GM19468 (cell line): ENCODE results near the gene GRK7.
A peak's percentile ranks its signal among the peaks of the same experiment; 100 is the strongest.

Experiments
- ATAC-seq: cut with Tn5 transposase; IDR thresholded peaks from one replicate; pipeline ENCODE4 v1.9.1; 2021; ENCODE audit warnings: mild to moderate bottlenecking, moderate library complexity, moderate number of reproducible peaks; ENCODE audit not compliant: unreplicated experiment; ENCODE audit errors: extremely low read depth

Gene GRK7, protein sequence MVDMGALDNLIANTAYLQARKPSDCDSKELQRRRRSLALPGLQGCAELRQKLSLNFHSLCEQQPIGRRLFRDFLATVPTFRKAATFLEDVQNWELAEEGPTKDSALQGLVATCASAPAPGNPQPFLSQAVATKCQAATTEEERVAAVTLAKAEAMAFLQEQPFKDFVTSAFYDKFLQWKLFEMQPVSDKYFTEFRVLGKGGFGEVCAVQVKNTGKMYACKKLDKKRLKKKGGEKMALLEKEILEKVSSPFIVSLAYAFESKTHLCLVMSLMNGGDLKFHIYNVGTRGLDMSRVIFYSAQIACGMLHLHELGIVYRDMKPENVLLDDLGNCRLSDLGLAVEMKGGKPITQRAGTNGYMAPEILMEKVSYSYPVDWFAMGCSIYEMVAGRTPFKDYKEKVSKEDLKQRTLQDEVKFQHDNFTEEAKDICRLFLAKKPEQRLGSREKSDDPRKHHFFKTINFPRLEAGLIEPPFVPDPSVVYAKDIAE (N-terminal part only)

DNA sequence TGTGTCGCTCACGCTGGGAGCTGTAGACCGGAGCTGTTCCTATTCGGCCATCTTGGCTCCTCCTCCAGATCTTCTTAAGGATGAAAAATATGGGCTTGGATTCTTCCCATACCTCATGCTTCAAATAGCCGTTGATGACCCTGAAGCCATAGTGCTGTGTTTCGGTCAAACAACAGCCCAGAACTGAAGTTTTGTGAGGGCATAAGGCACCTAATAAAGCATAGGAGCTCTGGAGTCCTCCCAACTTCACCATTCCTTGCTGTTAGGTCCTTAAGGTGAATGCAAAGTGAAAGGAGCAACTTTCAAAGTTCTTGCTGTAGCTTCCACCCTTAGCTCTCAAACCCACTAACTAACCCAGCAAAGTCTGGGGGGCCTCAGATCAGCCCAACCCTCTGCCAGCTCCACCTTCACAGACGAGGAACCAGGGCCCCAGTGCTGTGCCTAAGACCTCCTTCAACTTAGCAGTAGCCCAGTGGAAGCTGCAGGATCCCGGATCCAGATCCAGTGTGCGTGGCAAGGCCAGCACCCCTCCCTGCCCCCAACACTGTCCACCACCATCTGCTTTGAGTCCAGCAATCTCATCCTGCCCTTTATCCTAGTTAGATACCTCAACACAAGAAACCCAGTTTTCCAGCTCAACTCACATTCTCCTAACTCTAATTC lies at the start of gene GRK7:
GRK7 (plus strand) TSS at position 321 of the 663 bp plus-strand sequence. CDS start 14,877 bp downstream, outside the sequence.
- ATAC-seq = no peak

DNA sequence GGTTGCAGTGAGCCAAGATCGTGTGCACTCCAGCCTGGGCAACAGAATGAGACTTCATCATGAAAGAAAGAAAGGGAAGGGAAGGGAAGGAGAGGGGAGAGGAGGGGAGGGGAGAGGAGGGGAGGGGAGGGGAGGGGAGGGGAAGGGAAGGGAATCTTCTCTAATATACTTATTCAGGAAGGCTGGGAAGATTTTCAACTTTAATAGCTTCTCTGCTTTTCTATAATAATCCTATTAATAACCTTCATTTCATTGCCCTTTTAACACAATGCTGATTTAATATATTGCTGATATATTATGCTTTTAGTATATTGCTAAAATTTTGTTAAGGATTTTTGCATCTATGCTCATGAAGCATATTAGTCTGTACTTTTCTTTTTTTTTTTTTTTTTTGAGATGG lies 48.5 kb upstream of the GRK7 start:
- ATAC-seq = no peak

DNA sequence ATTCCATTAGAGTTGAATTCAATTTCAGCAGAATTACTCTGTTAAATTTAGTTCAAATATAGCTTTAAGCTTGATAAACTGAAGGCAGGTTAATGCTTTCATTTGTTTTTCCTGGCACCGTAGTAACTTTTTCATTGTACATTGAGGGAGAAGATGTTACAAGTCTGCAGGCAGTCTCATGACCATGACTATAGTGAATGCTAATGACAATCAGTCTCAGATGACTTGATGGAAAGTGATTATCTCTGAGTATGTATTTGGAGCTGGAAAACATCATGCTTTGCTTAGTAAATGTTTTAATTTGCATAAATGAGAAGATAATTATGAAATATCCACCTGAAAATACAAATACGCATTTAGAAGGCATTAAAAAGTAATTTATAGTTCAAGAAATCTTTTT lies 41.1 kb upstream of the GRK7 start:
- no peak for ATAC-seq

DNA sequence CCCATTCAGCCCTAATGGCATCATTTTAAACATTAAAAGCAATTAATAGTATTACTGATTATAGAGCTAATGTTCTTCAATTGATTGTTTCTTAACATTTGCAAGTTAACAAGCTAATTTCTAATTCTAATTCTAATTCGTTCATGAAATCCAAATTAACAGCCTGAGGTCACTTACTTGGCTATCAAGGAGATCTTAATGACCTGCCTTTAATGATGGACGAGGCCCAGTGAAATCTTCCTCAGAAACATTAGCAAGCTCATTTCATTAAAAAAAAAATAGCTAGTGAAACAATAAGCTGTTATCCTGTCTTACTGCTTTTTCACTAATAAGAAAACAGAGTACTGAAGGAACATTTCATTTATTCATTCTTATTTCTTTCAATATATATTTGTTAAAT lies 40.6 kb upstream of the GRK7 start:
- ATAC-seq = no peak

DNA sequence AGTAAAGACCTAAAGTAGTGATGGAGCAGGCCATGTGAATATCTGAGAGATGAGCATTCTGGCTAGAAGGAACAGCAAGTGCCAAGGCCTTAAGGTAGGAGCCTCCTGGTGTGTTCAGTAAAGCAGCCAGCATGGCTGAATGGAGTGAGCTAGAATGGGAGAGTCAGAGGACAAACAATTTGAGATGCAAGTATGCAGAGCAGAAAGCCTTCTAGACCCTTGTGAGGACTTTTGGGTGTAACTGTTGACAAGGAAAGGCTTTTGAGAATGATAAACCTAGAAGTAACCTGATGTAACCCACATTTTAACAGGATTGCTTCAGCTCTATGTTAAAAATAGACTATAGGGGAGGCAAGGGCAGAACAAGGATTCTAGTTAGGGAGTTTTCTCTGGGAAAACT lies 40.0 kb upstream of the GRK7 start:
- no peak for ATAC-seq

DNA sequence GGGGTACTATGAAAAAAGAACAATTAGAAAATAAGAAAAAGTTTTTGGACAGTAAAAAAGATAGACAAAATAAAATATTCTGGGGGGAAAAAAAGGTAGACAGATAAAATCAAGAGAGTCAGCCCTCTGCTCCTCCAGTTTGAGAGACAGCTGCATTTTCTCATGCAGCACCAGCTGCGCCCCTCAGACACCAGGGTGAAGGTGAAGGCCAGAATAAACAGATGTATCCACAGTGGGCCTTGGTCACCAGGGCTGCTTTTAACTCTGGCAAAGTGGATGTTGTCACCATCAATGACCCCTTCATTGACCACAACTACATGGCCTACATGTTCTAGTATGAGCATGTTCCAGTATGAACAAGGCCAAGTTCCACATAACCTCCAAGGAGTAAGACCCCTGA lies 39.0 kb upstream of the GRK7 start:
- no peak for ATAC-seq

DNA sequence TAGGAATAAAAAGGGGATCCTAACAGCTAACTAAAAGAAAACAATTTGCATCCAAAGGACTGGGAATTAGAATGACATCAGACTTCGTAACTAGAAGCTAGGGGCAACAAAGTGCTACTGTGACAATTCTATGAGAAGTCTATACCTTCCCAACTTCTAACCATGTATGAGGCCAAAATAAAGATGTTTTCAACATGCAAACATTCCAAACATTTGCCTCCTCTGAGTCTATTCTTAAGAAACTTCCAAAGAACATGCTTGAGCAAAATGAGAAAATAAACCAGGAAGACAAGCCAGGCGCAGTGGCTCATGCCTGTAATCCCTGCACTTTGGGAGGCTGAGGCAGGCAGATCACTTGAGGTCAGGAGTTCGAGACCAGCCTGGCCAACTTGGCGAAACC lies 38.2 kb upstream of the GRK7 start:
- ATAC-seq = no peak

DNA sequence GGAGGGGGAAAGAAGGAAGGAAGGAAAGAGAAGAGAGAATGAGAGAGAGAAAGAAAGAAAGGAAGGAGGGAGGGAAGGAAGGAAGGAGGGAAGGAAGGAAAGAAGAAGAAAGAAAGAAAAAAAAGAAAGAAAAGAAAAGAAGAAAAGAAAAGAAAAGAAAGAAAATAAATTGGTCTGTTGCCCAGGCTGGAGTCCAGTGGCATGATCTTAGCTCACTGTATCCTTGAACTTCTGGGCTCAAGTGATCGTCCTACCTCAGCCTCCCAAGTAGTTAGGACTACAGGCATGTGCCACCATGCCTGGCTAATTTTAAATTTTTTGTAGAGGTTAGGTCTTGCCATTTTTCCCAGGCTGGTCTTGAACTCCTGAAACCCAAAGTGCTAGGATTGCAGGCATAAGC lies 36.7 kb upstream of the GRK7 start:
- ATAC-seq = no peak

DNA sequence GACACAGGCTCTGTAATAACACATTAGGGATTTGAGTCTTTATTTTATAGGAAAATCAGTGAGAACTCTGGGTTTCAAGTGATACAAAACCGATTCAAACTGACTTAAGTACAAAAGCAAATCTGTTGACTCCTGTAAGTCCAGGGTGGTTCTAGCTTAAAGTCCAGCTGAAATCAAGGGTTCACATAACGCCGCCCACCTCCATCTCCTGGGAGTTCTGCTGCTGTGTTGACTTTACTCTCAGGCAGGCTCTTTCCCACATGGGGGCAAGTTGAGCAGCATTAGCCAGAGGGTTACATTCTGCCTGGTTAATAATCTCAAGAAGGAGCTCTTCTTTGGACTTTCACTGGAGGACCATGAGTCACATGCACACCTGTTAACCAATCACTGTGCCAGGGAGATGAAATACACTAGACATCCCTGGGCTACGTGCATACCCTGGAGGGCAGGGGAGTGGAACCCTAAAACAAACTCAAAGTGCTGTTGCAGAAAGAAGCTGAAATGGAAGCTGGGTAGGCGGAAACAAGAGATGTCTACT lies 34.8 kb upstream of the GRK7 start:
- ATAC-seq = no peak

DNA sequence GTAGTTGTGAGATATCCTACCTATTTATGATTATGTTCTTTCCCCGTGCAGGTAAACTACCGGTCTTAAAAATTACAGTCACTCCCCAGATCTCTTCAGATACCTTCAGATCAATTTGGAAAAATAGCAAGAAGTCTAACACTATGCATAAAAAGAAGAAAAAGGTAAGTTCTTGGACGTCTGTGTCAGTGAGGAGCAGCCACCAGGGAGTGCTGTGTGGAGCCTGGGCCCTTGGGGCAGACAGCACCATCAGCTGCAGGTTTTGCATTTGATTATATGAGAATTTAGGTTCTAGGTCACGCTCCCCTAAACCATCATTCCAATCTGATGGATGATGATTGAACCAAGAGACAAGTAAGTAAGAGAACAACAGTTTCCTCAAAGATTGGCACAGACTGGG lies 34.0 kb upstream of the GRK7 start:
- ATAC-seq = no peak

DNA sequence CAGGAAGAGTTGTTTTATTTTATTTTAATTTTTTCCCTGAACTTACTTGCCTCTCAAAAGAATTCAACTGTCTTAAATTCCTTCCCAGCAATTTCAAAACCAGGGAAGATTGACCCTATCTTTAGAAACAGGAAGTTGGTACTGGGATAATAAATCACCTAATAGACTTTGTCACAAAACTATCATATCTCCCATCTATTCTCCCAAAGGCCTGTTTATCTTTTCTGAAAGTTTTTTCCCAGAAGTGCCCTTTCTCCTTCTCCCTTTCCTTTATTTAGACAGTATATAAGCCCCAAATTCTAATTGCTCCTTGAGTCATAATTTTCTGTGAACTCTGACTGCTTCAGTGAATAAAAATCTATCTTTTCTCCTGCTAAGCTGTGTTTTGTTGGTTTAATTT lies 28.0 kb upstream of the GRK7 start:
- ATAC-seq = no peak

DNA sequence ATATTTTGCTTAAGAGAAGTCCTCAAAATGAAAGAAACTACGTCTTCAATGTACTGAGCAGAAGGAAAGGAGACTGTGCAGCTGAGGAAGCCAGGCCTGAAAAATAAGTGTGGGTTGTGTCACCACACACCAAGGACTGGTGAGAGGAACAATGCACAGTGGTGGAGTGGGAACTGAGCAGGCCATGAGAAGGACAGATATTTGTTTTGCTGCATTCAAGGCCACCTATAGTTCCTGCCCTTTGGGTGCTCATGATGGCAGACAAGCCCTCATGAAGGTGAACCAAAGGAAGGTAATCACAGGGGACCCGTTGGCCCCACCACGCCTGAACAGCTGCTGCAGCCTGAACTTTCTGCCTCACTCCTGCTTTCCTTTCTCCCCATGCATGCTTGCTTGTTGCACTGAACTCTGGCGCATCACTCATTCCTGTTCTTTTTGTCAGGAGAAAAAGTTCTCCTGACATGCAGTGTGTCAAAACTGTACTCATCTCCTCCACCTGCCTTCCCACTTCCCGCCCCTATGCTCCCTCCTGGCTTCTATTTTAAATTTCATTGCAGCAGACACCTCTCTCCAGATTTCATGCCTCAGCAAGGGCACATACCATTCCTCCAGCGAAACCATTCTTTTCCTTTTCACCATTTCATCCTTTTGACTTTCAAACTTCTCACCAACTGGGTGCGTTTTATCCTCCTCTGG lies 27.3 kb upstream of the GRK7 start:
- no peak for ATAC-seq

DNA sequence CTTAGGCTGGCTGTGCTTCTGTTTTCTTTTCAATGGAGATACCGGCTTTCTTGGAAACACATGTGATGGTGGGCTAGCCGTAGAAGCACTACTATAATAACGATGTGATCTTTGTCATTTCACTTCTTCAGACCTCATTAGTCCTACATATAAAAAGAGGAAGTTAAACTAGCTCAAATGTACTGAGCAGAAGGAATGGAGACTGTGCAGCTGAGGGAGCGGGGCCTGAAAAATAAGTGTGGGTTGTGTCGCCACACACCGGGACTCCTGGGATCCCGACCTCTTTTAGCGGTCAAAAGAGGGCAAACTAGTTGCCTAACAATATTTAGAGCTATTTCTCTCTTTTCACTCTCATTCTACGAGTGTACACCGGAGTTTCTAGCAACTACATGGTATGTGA lies 26.1 kb upstream of the GRK7 start:
- ATAC-seq = no peak

DNA sequence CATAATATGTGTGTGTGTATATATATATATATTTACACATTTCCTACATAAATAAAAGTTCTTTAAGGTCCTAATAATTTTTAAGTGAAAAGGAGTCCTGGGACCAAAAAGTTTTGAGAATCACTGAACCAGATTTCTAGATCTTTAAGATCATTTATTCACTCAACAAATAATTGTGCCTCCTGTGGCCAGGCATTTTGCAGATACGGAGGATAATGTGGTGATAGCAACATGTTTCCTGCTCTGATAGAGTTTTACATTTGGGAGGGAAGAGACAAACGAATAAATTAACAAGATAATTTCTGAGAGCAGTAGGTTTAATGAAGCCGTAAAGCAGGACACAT lies 25.6 kb upstream of the GRK7 start:
- ATAC-seq = no peak

DNA sequence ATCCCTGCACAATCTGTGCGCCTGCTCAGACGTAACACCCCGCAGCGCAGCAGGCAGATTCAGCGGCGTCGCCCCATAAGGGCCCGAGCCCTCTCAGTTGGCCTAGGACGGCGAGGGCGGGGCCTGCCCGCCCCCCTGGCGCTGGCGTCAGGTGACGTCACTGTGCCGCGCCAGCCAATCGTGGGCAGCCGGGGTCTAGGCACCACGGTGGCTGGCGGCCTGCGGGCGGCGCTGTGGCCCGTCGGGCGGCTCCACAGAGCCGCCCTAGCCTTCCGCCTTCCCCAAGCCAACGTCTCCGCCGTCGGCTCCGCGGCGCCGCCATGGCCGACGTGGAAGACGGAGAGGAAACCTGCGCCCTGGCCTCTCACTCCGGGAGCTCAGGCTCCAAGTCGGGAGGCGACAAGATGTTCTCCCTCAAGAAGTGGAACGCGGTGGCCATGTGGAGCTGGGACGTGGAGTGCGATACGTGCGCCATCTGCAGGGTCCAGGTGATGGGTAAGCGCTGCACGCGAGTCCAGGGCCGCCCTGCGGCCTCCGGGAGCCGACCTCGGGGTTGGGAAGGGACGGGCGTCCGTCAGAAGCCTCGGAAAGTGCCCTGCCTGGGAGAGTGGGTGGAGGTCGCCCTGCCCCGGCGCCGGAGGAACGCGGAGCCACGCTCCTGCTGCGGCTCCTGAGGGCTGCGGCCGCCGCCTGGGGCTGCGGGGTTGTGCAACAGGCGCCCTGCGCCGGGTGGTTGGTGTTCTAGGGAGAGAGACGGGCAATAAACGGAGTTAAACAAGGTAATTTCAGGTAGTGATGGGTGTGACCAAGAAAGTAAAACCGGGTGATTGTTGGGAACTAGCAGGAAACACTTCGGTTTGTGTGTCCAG lies 25.0 kb upstream of the GRK7 start, which contains the start of gene RNF7:
RNF7 (plus strand) TSS at position 277 of the 869 bp plus-strand sequence; CDS start at position 321, 44 bp downstream.
- ATAC-seq = peak; percentile 93

DNA sequence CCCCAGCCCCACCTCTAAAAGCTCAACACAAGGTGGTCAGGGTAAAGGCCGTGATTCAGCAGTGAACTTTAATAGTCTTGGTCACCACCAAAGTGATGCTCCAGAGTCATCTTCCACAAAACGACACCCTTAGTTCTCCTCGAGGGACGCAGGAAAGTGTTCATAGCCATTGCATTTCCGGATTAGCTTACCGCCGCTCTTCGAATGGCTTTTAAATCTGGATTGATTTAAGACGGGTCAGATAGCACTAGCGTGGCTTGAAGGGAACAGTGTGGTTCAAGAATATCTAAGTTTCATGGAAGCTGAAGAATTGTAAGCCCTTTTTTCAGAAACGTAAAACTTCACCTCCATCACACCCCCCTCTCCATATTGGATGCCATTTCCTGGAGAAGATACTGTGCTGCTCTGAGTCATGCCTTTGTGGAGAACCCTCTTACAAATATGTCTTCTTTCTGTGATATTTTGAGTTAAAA lies 24.3 kb upstream of the GRK7 start:
- ATAC-seq = no peak

DNA sequence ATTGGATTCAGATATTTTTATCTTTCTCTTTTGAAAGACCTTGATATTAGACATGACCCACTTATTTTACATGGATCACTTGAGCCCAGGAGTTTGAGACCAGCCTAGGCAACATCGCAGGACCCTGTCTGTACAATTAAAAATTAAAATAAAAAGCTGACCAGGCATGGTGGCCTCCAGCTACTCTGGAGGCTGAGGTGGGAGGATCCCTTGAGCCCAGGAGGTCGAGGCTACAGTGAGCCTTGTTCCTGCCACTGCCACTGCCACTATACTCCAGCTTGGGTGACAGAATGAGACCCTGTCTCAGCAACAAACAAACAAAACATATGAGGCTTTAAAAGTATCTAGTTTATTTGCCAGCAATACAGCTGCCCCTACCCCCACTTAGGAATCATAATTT lies 23.5 kb upstream of the GRK7 start:
- no peak for ATAC-seq

DNA sequence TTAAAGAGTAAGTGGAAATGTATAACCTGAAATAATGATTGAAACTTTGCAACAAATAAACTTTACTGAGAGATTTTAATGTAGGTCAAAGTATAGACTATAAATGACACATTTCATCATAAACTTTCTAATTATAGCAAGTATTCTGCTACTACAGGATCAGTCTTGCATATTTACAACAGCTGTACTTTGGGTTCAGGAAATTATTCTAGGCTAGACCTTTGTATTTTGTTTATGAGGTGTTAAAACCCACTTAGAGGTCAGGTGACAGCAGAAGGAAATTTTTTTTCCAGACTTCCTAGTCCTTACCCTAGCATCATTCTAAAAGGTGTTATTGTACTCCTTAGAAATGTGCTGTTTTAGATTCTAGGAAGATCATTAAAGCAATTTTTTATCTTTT lies 22.9 kb upstream of the GRK7 start:
- ATAC-seq = no peak

DNA sequence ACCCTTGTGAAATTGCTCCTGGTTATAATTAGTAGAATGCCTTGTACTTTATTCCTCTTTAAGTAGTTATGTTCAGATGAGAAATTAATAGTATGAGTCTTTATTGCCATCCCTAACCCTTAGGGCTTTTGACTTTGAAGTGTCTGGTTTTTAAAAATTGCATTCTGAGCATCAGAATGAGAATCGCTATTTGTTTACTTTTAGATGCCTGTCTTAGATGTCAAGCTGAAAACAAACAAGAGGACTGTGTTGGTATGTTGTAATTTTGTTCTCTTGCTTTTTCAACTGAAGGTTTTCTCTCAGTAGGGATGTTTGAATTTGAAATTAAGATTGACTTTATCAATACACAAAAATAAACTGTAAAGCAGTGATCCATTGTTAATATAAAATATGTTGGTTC lies 19.9 kb upstream of the GRK7 start:
- ATAC-seq = no peak

DNA sequence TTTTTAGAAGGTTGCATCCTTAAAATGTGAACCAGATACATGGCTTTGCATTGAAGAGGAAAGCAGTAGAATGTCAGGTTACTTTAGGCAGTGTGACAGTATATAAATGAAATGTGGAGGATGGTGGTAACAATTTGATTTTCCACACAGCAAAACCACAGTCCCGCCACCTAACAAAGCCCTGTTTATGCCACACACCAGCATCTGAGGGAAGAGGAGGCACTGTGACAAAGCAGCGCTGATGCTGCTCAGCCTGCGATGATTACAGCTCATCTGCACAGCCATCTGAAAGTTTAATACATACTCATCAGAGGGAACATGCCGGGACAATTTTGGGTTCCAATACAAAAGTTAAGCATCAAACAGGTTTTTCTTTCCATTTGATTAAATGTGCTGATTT lies 16.2 kb upstream of the GRK7 start:
- ATAC-seq = no peak
